LNCAP (cell line): ENCODE results near the gene UBE3B.

Experiments used
- CTCF ChIP-seq: fragments of 450-650 bp; IDR thresholded peaks from 2 replicates; pipeline ENCODE4 v1.5.1; 2017; ENCODE audit warnings: mild to moderate bottlenecking

UBE3B gene

DNA sequence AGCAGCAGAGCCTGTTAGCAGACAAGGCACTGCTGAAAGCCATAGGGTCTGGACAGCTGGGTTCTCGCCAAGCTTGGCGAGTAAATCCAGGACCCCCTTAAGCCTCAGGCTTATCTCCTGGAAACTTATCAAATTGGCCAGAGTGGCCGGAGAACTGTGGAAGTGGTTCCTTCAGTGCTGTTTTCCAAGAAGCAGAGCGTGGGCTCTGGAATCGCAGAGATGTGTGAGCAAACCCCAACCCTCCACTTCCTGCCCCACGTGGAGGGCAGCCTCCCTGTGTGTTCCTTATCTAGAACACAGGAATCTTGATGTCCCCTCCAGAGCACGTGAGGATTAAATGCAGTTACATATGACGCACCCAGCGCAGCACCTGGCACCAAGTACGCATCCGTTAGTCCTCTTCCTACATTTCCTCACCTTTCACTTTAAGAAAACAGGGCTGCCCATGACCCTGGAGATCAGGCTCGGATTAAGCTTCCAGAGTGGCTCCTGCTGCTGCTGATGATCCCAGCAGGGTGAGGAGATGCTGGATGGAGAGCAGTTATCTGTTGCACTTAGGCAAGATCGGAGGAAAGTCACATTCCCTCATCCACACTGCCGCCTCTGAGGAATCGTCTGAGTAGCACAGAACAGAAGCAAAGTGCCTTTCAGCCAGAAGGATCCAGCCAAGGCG lies 60.9 kb downstream of the UBE3B start:
- no peak for TF ChIP-seq CTCF

DNA sequence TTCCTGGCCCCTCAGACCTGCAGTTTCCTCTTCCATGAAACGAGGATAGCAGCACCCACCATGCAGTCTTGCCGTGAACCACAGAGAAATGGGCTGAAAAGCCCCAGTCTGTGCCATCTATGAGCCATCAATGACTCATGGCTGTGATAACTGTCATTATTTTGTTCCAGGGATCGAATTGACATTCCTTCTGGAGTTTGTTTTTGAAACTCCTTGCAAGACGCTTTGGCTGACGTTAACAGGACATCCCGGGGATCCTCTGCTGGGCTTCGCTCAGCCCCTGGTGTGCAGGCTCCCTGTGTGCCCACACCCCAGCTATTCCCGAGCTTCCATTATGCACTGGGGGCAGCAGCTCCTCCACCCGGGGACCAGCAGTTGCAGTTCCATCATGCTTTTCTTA lies 62.1 kb downstream of the UBE3B start:
- no peak for TF ChIP-seq CTCF

- no peak for TF ChIP-seq CTCF
Observed at GRCh38 chr12:109540526-109541412, 63.3 kb downstream of the UBE3B start.

DNA sequence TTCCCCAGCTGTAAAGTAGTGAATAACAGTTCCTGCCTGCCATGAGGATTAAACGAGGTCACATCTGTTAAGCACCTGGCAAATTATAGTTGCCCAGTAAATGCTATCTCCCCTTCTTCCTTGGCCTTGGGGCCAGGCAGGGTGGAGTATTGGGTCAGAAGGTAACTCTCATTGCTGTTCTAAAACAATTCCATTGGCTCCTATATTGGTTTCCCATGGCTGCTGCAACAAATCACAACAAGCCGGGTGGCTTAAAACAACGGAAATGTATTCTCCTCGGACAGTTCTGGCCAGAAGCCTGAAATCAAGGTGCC lies 63.9 kb downstream of the UBE3B start:
- TF ChIP-seq CTCF: no peak

DNA sequence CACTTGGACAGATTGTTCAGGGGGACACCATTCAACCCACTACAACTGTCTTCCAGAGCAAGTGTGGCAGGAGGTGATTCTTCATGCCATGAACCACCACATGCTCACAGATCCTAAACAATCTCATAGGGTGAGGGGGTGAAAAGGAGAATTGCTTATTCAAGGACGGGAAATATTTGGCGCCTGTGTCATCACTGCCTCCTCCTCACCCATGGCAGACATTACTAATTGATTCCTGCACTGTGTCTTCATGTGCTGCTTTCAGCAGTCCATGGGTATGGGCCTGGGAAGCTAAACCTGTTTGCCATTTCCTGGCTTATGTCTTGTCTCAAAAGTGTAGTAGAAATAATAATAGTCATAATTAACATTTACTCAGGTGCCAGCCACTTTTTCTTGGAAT lies 64.6 kb downstream of the UBE3B start:
- TF ChIP-seq CTCF: no peak

- no peak for TF ChIP-seq CTCF
Observed at GRCh38 chr12:109542876-109543275, 65.4 kb downstream of the UBE3B start.

DNA sequence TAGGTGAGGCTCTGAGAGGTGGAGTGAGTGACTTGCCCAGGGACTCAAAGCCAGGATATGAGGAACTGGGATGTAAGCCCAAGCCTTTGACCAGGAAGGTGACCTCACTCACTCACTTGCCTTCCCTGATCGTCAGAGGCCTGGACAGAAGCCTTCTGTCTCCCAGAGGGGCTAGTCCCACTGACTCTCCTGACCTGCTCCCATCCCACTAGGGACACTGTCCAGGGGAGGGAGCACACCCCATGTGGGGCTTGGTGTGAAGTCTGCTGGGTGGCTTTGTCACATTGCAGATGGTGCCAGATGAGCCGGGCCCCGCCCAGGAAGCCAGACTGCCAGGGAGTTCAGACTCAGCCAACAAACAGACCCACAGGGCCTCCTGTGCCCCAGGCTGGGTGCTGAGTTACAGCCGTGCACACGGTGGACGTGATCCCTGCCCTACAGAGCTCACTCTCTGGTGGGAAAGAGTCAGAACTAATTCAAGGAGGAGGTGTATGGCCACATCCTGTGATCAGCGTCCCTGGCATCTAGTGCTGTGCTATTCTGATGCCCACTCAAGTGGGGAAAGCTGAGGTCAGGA lies 67.6 kb downstream of the UBE3B start:
- no peak for TF ChIP-seq CTCF
